K562 (cell line): ENCODE measurements around the gene HOXD13. TPM values are rescaled to one million over a fixed set of nuclear protein-coding genes. Genes with fewer than 3 reads are reported as not detected.

Experiments
- ATAC-seq: fragments of 200-7000 bp; cut with Tn5 transposase; 3 replicates; pipeline ENCODE4 v1.9.1; 2020; ENCODE audit warnings: moderate library complexity
- BruUV-seq: library from RNA; stranded (reverse); fragments of 400-500 nt; replicated peaks from 2 replicates; lab custom pipeline; 2021; lab: Mats Ljungman, UMichigan
- CTCF ChIA-PET: fragments of 300-600 bp; formaldehyde crosslinking; extraction: SDS; loops from one replicate; lab custom pipeline; 2021; ENCODE audit warnings: low intra/inter-chr PET ratio; lab: Yijun Ruan, JAX
- POLR2A ChIA-PET: fragments of 300-600, 350-650 bp; sonication (Branson Sonifier 250); formaldehyde crosslinking; extraction: SDS; loops from one replicate; lab custom pipeline; 2021; ENCODE audit warnings: antibody characterized with exemption, inconsistent platforms; lab: Yijun Ruan, JAX
- DNase-seq, 4 experiments: peaks; one replicate each; pipeline versions ENCODE4 v3.0.0 to v3.0.0-alpha.2; 2011 to 2018; ENCODE audit warnings: low spot score in 3 of 4, mixed read lengths in 3 of 4; ENCODE audit errors: extremely low read depth in 1 of 4
- FAIRE-seq: peaks from 2 replicates; lab custom pipeline; 2011; peaks lifted over from hg19 to GRCh38; lab: Jason Lieb, UNC
- H2AFZ ChIP-seq: 2 replicates; pipeline ENCODE4 v1.6.0; 2011; ENCODE audit warnings: low read depth, low read length, control low read depth, inconsistent platforms
- H3K27ac ChIP-seq: fragments of 200-600 bp; 3 replicates; pipeline ENCODE4 v1.8.0; 2011; ENCODE audit warnings: low read depth, mild to moderate bottlenecking, control low read depth, inconsistent platforms, low read length, moderate library complexity, mixed read lengths; ENCODE audit errors: extremely low read depth
- H3K27me3 ChIP-seq, 2 experiments: fragments of 300-600 bp in 1 of 2; 2 replicates in 1 of 2; 3 replicates in 1 of 2; pipeline versions ENCODE4 v1.6.0 to v1.8.0; 2011; ENCODE audit warnings: inconsistent platforms in 2 of 2, low read length in 2 of 2, mild to moderate bottlenecking in 1 of 2, mixed read lengths in 1 of 2, moderate library complexity in 1 of 2; ENCODE audit not compliant: control insufficient read depth in 2 of 2, insufficient read depth in 2 of 2
- H3K36me3 ChIP-seq: fragments of 300-600 bp; 3 replicates; pipeline ENCODE4 v1.8.0; 2011; ENCODE audit warnings: mild to moderate bottlenecking, low read length, inconsistent platforms; ENCODE audit not compliant: control insufficient read depth, insufficient read depth
- H3K4me1 ChIP-seq, 2 experiments: fragments of 200-600 bp in 1 of 2; replicated peaks in 1 of 2; 2 replicates in 1 of 2; 3 replicates in 1 of 2; pipeline versions ENCODE4 v1.5.1 to v1.8.0; 2011; ENCODE audit warnings: inconsistent platforms in 2 of 2, low read length in 2 of 2, mild to moderate bottlenecking in 1 of 2, mixed read lengths in 1 of 2, moderate library complexity in 1 of 2; ENCODE audit not compliant: control insufficient read depth in 2 of 2, insufficient read depth in 2 of 2
- H3K4me2 ChIP-seq: 2 replicates; pipeline ENCODE4 v1.6.1; 2011; ENCODE audit warnings: low read length, control low read depth, inconsistent platforms, mixed read lengths; ENCODE audit not compliant: insufficient read depth
- H3K4me3 ChIP-seq: fragments of 200-600 bp; sonication (generic), shearing (Covaris generic); 2 replicates; pipeline ENCODE4 v1.5.1; 2016; ENCODE audit warnings: control low read depth, inconsistent platforms
- H3K79me2 ChIP-seq: fragments of 200-600 bp; 3 replicates; pipeline ENCODE4 v1.8.0; 2011; ENCODE audit warnings: low read length, inconsistent platforms; ENCODE audit not compliant: control insufficient read depth, insufficient read depth
- H3K9ac ChIP-seq, 2 experiments: 2 replicates each; pipeline versions ENCODE4 v1.6.0 to v1.6.1; 2011; ENCODE audit warnings: low read depth in 2 of 2, low read length in 2 of 2, control low read depth in 1 of 2, inconsistent platforms in 1 of 2, mild to moderate bottlenecking in 1 of 2, mixed read lengths in 1 of 2; ENCODE audit not compliant: insufficient read depth in 1 of 2
- H3K9me1 ChIP-seq: one replicate; pipeline ENCODE4 v1.6.0; 2011; ENCODE audit warnings: inconsistent platforms, mild to moderate bottlenecking, low read length, moderate library complexity; ENCODE audit not compliant: control insufficient read depth, insufficient read depth
- H3K9me3 ChIP-seq: replicated peaks from 2 replicates; pipeline ENCODE4 v1.5.1; 2011; ENCODE audit warnings: low read depth, low read length, inconsistent platforms; ENCODE audit not compliant: control insufficient read depth, insufficient read depth
- H4K20me1 ChIP-seq: replicated peaks from 2 replicates; pipeline ENCODE4 v1.6.1; 2011; ENCODE audit warnings: low read length, inconsistent platforms, mixed read lengths; ENCODE audit not compliant: control insufficient read depth, insufficient read depth
- ATF3 ChIP-seq, 2 experiments: fragments of 450-650 bp in 1 of 2; sonication (generic) in 1 of 2; formaldehyde crosslinking in 1 of 2; IDR thresholded peaks in 1 of 2; conservative IDR thresholded peaks in 1 of 2; 2 replicates each; pipeline versions ENCODE4 v1.6.1 to v1.8.1; 2016 to 2023; ENCODE audit warnings: mild to moderate bottlenecking in 2 of 2, moderate library complexity in 2 of 2, inconsistent platforms in 1 of 2, missing genetic modification reagents in 1 of 2
- DACH1 ChIP-seq: fragments of 450-650 bp; IDR thresholded peaks from 2 replicates; pipeline ENCODE4 v1.6.1; 2018; ENCODE audit not compliant: partially characterized antibody
- ETS2 ChIP-seq: IDR thresholded peaks from 2 replicates; pipeline ENCODE4 v1.6.1; 2016; ENCODE audit warnings: borderline replicate concordance, missing genetic modification characterization, mild to moderate bottlenecking, moderate library complexity, missing compliant biosample characterization; ENCODE audit not compliant: poor library complexity, severe bottlenecking
- RBM17 ChIP-seq: fragments of 200-400 bp; formaldehyde crosslinking; IDR thresholded peaks from 2 replicates; pipeline ENCODE4 v1.6.1; 2017; ENCODE audit warnings: low read depth, mild to moderate bottlenecking, low read length, borderline replicate concordance
- RFX1 ChIP-seq: fragments of 450-650 bp; IDR thresholded peaks from 2 replicates; pipeline ENCODE4 v1.6.1; 2016; ENCODE audit warnings: mild to moderate bottlenecking, moderate library complexity
- WGBS: fragments of 100-300 bp; shearing (Covaris generic); methylation state at CpG from one replicate; pipeline ENCODE4 v1.1.6; 2016; ENCODE audit warnings: low coverage, mixed read lengths; ENCODE audit not compliant: insufficient coverage; ENCODE audit errors: missing lambda C conversion rate; 5-methylcytosine and 5-hydroxymethylcytosine counted together
- in situ Hi-C: fragments of 300-500 bp; cut with MboI; formaldehyde crosslinking; loops from 4 replicates; pipeline ENCODE4 v1.15.0; 2018; ENCODE audit warnings: inconsistent platforms, mixed read lengths
- intact Hi-C: fragments of 100-400 bp; cut with micrococcal nuclease; formaldehyde crosslinking; loops from 2 replicates; pipeline ENCODE4 v1.14.2; 2022
- polyA plus RNA-seq, 8 experiments: library from polyadenylated mRNA; depleted of rRNA in 4 of 8; stranded (reverse) in 5 of 8; unstranded in 3 of 8; fragments of >200 nt; fragmentation: Nextera tagmentation in 2 of 8; fragmentation: Illumina TruSeq in 1 of 8; extraction: Ambion mirVana in 2 of 8; extraction: Trizol in 1 of 8; gene quantifications; 2 replicates each; pipeline versions ENCODE4 v1.2.1 to v1.2.3, GENCODE V29; 2011 to 2014; ENCODE audit warnings: inconsistent platforms in 1 of 8, missing spikeins in 1 of 8
- total RNA-seq, 7 experiments: library from RNA; depleted of rRNA in 6 of 7; stranded (reverse); fragments of >200 nt in 6 of 7; fragmentation: Illumina TruSeq in 2 of 7; extraction: Trizol in 2 of 7; gene quantifications; 2 replicates each; pipeline versions ENCODE4 v1.2.1 to v1.2.3, GENCODE V29; 2011 to 2021; ENCODE audit warnings: low replicate concordance in 1 of 7
- TF ChIP-seq, protein P1 (sequence below): IDR thresholded peaks from 2 replicates; pipeline ENCODE4 v1.6.1; 2016; ENCODE audit warnings: missing genetic modification characterization, missing compliant biosample characterization

Gene HOXD13
- total and polyA plus RNA-seq, 9 of the 15 experiments (the other 6 are each of a cell fraction or from before 2014, with no cell fraction given), result 0.03 to 0.04 TPM; not detected in 7

DNA sequence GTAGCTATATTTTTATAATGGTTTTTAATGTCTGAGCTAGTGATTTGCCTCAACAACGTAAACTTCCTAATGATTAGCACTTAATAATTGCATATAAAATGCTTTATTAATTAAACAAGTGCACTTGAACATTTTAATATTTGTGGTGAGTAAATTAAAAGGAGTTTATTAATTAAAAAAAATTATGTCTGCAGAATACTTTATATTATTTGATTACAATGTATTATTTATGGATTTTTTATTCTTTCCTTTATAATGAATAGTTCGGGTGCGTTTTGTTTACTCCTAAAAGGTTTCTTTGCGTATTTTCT is 39.3 kb downstream of the HOXD13 start:
- BruUV-seq, result no TSS peak
- intact Hi-C loops, result no loop called here

More for the DNA sequence above, 39.3 kb downstream of the HOXD13 start:
- Histone ChIP-seq H3K27me3 (peaks cover 51 to 73% of the 10 kb centered on the region in 2 experiments), H3K79me2 (no peaks in the 10 kb centered on the region), H3K36me3 (no peaks in the 10 kb centered on the region), H3K9ac (no peak overlapping the region), H3K4me3 (no peak overlapping the region), H3K9me1 (no peaks in the 10 kb centered on the region), H2AFZ (no peak overlapping the region), H3K4me2 (no peak overlapping the region), H3K4me1 (peaks cover 0 to 26% of the 10 kb centered on the region in 2 experiments; a peak in 2 of 5 replicates), H3K27ac (no peak overlapping the region), H4K20me1 (0 out of 2 replicates have a peak, but pooled peaks cover 5% of the 10 kb centered on the region), H3K9me3 (no peaks in the 10 kb centered on the region)
- ChIA-PET POLR2A (interaction anchor here (0.9 to 1.7 kb wide), 2 partner anchors 316 to 486 kb away, joined by 3 read pairs; no protein-coding TSS in a partner anchor), CTCF (no interaction called here)
- FAIRE-seq, result no peak
- ATAC-seq, result no peak
- WGBS, result 8% methylated on average over 4 of the region's 4 CpGs
- no peak for DNase-seq
- in situ Hi-C loops, result loop anchor here (25.0 kb wide), 2 partner anchors 680 to 1630 kb away; no protein-coding TSS in a partner anchor
- TF ChIP-seq, protein P1, sequence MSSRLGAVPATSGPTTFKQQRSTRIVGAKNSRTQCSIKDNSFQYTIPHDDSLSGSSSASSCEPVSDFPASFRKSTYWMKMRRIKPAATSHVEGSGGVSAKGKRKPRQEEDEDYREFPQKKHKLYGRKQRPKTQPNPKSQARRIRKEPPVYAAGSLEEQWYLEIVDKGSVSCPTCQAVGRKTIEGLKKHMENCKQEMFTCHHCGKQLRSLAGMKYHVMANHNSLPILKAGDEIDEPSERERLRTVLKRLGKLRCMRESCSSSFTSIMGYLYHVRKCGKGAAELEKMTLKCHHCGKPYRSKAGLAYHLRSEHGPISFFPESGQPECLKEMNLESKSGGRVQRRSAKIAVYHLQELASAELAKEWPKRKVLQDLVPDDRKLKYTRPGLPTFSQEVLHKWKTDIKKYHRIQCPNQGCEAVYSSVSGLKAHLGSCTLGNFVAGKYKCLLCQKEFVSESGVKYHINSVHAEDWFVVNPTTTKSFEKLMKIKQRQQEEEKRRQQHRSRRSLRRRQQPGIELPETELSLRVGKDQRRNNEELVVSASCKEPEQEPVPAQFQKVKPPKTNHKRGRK (tag), result peak; percentile 58; the same call in 1 of the 2 replicates
- TF ChIP-seq RFX1 (no peak), ETS2 (tag) (no peak), DACH1 (peak; percentile 77), ATF3 (IDR thresholded peaks at IDR 0.05) (no peak), ATF3 (CRISPR knock-in tag; conservative IDR thresholded peaks at IDR 0.05) (no peak), RBM17 (no peak)
